ENCODE data around the gene LRMDA. TPM values are rescaled to one million over a fixed set of nuclear protein-coding genes. Genes with fewer than 3 reads are reported as not detected.

The LRMDA gene
- total and polyA plus RNA-seq, 2 of the 13 experiments (the other 11 are each of a cell fraction or from before 2014, with no cell fraction given) = 13.4 to 22.0 TPM

DNA sequence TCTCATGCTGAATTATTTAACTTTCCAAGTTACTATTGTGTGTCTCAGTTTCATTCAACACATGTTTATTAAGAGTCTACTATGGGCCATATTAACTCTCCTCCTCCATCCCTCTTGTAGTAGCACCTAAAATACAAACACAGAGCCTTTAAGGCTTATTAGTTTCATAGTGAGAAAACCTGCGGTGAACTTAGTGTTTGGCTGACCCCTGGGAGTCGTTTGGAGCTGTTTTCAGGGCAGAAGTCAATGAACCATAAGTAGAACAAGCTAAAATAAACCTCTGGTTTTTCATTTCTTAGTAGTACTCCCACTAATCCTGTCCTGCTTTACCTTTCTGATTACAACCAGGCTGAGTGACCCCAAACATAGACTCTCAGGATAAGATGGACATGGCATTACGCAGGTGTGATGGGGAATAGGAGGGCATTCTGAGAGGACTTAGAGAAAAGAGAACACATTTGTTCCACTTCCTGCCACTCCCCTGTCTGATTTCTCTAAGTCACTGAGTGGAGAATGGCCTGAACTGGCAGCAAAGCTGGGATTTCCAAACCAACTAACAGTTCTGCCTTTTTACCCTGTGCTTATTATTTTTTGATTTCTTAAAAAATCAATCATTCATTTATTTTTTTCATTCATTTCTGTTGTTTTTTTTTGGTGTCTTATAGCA, 74.5 kb downstream of the LRMDA start:
- Histone ChIP-seq H3K4me1 (ENCODE audit: insufficient read depth, low read length) (peaks cover 18% of the 10 kb centered on the region), H3K4me2 (ENCODE audit: low read depth, low read length) (no peak overlapping the region), H3K79me2 (ENCODE audit: insufficient read depth, low read length) (no peaks in the 10 kb centered on the region), H3K4me3 (replicated peaks in 1 of 3; ENCODE audit: insufficient read depth in 1 of 3, low read depth in 2 of 3, low read length in 3 of 3) (no peak overlapping the region), H3K27ac (ENCODE audit: extremely low read length, insufficient read depth, low read length) (no peak overlapping the region), H3K9ac (ENCODE audit: insufficient read depth, low read depth, low read length) (no peak overlapping the region), H4K20me1 (ENCODE audit: insufficient read depth, low read length) (no peaks in the 10 kb centered on the region), H3K27me3 (ENCODE audit: control insufficient read depth in 1 of 2, insufficient read depth in 2 of 2, low read length in 2 of 2) (no peaks in the 10 kb centered on the region), H3K36me3 (replicated peaks in 1 of 2; ENCODE audit: control insufficient read depth in 1 of 2, insufficient read depth in 2 of 2, low read length in 2 of 2) (0 out of 5 replicates have a peak, but pooled peaks cover 0 to 1% of the 10 kb centered on the region in 2 experiments), H2AFZ (ENCODE audit: low read length) (no peak overlapping the region), H3K9me3 (ENCODE audit: low read length) (no peaks in the 10 kb centered on the region)
- POLR2A ChIA-PET = no interaction called here
- 87% methylated on average over 3 of the region's 3 CpGs for WGBS (ENCODE audit: low lambda C conversion rate)
- DNase-seq (ENCODE audit: low spot score) (no peak), ATAC-seq (no peak), FAIRE-seq (no peak)
- in situ Hi-C loops (cut with HindIII; ENCODE audit: extremely low pct_ligation_motif_present, low pct_unique_long_range_greater_than_20kb) (no loop called here), intact Hi-C loops (cut with micrococcal nuclease; ENCODE audit: unreplicated experiment) (no loop called here)
- CTCF ChIA-PET (ENCODE audit: low intra/inter-chr PET ratio, low total read pairs) = no interaction called here
- no TSS peak for BruUV-seq (replicated peaks)
- TF ChIP-seq, protein P1, sequence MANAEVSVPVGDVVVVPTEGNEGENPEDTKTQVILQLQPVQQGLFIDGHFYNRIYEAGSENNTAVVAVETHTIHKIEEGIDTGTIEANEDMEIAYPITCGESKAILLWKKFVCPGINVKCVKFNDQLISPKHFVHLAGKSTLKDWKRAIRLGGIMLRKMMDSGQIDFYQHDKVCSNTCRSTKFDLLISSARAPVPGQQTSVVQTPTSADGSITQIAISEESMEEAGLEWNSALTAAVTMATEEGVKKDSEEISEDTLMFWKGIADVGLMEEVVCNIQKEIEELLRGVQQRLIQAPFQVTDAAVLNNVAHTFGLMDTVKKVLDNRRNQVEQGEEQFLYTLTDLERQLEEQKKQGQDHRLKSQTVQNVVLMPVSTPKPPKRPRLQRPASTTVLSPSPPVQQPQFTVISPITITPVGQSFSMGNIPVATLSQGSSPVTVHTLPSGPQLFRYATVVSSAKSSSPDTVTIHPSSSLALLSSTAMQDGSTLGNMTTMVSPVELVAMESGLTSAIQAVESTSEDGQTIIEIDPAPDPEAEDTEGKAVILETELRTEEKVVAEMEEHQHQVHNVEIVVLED (CRISPR knock-in tag; IDR thresholded peaks at IDR 0.05; ENCODE audit: borderline replicate concordance) = no peak
- TF ChIP-seq NFE2L2 (IDR thresholded peaks at IDR 0.05; ENCODE audit: low read length) = no peak
- TF ChIP-seq AKAP8 (CRISPR knock-in tag; IDR thresholded peaks at IDR 0.05) = no peak
- TF ChIP-seq ZEB1 (IDR thresholded peaks at IDR 0.05; ENCODE audit: insufficient replicate concordance, low read depth) = no peak
- no peak for TF ChIP-seq RXRA (CRISPR knock-in tag; IDR thresholded peaks at IDR 0.05)
- no peak for TF ChIP-seq FOXK2 (IDR thresholded peaks at IDR 0.05)
- no peak for TF ChIP-seq HNF4A (CRISPR knock-in tag; IDR thresholded peaks at IDR 0.05)
- TF ChIP-seq ZFAT (CRISPR knock-in tag; conservative IDR thresholded peaks at IDR 0.05) = no peak
- no peak for TF ChIP-seq ZNF431 (CRISPR knock-in tag; IDR thresholded peaks at IDR 0.05; ENCODE audit: borderline replicate concordance, low read depth)
- TF ChIP-seq MAFK (conservative IDR thresholded peaks at IDR 0.05 in 1 of 2, IDR thresholded peaks at IDR 0.05 in 1 of 2; ENCODE audit: low read length in 2 of 2) = no peak

Data from HepG2 (cell line).